Left colon (tissue), 2 donors: ENCODE measurements around the gene TREM2. TPM values are rescaled to one million over a fixed set of nuclear protein-coding genes. Genes with fewer than 3 reads are reported as not detected.

ENCODE experiments used
- ATAC-seq: fragments of 200-7000 bp; cut with Tn5 transposase; one replicate; pipeline ENCODE4 v1.9.1; 2020; ENCODE audit warnings: mild to moderate bottlenecking, moderate library complexity
- DNase-seq, 2 donors: peaks; one replicate each; pipeline ENCODE4 v3.0.0-alpha.2; 2020
- intact Hi-C, 2 donors: fragments of 100-400 bp; cut with DNase I in 1 of 2; cut with micrococcal nuclease in 1 of 2; formaldehyde crosslinking; loops; one replicate each; pipeline versions ENCODE4 v1.11.2 to v1.14.0; 2022; cut with DNase I, micrococcal nuclease
- total RNA-seq, 2 donors: library from RNA; stranded (reverse); fragmentation: NEBNext Ultra II Directional; extraction: Animal tissue kit (Norgen Biotek cat#: 25700); gene quantifications; one replicate each; pipeline ENCODE4 v1.2.1, GENCODE V29; 2021
- donor health status: DM: no; HTN: no; CAD: no.
- donor health status: DM: yes; HTN: yes; CAD: no.

TREM2 gene
- total RNA-seq, 2 donors from 2014 or later = 0.27 to 2.9 TPM

DNA sequence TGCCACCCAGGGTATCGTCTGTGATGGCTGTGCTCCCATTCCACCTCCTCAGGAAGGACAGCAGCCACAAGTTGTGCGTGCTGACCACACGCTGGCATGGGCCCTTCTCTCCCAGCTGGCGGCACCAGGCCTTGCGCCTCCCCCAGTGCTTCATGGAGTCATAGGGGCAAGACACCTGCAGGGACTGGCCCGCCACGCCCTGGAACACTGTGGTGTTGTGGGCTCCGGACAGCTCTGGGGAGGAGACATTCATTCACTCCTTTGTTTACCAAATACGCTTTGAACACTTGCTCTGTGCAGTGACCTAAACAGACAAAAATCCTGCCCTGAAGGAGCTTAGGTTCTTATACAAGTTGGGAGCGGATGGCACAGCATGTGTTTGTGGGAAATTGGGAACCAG lies 1.5 kb downstream of the TREM2 start:
- intact Hi-C loops = no loop called here
- no peak for DNase-seq
- ATAC-seq = no peak

- intact Hi-C loops = no loop called here
- no peak for DNase-seq
- ATAC-seq = no peak
These were observed 2.0 kb downstream of the TREM2 start for GRCh38 chr6:41160933-41161332.

- intact Hi-C loops = no loop called here
- ATAC-seq = no peak
- DNase-seq = no peak
These were observed 3.4 kb downstream of the TREM2 start for GRCh38 chr6:41159415-41160082.

GRCh38 chr6:41157323-41157722 lies 5.6 kb downstream of the TREM2 start:
- ATAC-seq (no peak), DNase-seq (no peak)
- intact Hi-C loops = no loop called here

GRCh38 chr6:41156771-41157170 lies 6.1 kb downstream of the TREM2 start:
- ATAC-seq = no peak
- intact Hi-C loops = no loop called here
- DNase-seq = no peak

GRCh38 chr6:41156001-41156400 lies 6.9 kb downstream of the TREM2 start:
- intact Hi-C loops = no loop called here
- no peak for DNase-seq

GRCh38 chr6:41155132-41155805 lies 7.6 kb downstream of the TREM2 start:
- ATAC-seq = no peak
- intact Hi-C loops = no loop called here
- no peak for DNase-seq

More at GRCh38 chr6:41156001-41156400, 6.9 kb downstream of the TREM2 start:
- ATAC-seq = no peak

DNA sequence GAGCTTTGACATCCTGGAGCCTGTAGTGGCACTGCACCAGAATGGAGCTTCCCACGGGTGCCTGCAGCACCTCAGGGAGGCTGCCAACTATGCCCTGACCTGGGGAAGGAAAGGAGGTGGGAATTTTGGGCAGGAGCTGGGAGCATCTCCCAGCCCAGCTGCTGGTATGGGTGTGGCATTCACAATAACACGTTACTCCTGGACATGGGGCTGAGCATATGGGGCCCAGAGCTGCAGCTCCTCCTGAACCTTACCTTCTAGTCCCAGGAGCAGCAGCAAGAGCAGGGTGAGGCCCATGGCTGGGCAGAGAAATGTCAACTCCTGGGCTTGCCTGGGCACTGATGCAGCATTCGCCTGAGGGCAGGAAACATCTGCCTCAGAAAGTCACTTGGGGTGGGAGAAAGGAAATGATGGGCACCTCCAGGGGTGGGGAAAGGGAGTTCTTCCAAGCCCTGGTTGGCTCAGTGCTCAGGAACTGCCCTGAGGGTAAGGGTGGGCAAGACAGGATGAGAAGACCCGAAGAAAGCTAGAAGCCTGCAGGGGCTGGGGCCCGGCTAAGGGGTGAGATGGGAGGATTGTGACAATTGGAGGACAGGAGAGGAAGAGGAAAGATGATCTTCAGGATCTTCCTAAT lies 8.8 kb downstream of the TREM2 start, which contains the start of gene TREML1:
TSS of gene TREML1 (minus strand) at position 356 of the 634 bp plus-strand sequence. CDS start at position 297, 59 bp downstream.
- ATAC-seq = no peak
- intact Hi-C loops = no loop called here
- DNase-seq = no peak

- DNase-seq (no peak), ATAC-seq (no peak)
- intact Hi-C loops = no loop called here
These were observed 9.5 kb downstream of the TREM2 start for GRCh38 chr6:41153451-41153850.

GRCh38 chr6:41150671-41151070 lies 12.2 kb downstream of the TREM2 start:
- ATAC-seq (no peak), DNase-seq (no peak)
- intact Hi-C loops = no loop called here

DNA sequence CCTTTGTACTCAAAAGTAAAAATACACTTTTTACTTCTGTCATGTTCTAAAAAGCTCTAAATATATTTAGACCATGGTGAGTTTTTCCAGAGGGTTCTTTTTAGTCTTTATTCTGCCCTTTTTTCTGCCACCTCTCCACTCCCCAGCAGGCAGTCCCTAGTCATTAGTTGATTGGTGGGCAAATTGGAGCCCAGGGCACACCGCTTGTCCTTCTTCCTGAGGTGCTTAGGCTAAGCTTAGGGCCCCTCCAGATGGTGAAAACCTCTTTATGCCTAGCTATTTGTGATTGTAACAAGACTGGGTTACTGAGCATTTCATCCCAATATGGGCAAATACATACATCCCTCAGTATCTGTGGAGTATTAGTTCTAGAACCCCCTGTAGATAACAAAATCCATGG lies 15.0 kb downstream of the TREM2 start:
- DNase-seq (no peak), ATAC-seq (no peak)
- intact Hi-C loops = no loop called here

GRCh38 chr6:41136911-41137310 lies 26.0 kb downstream of the TREM2 start:
- intact Hi-C loops = no loop called here
- ATAC-seq (no peak), DNase-seq (no peak)

GRCh38 chr6:41135062-41135832 lies 27.7 kb downstream of the TREM2 start:
- DNase-seq = no peak
- intact Hi-C loops = no loop called here
- ATAC-seq = no peak

DNA sequence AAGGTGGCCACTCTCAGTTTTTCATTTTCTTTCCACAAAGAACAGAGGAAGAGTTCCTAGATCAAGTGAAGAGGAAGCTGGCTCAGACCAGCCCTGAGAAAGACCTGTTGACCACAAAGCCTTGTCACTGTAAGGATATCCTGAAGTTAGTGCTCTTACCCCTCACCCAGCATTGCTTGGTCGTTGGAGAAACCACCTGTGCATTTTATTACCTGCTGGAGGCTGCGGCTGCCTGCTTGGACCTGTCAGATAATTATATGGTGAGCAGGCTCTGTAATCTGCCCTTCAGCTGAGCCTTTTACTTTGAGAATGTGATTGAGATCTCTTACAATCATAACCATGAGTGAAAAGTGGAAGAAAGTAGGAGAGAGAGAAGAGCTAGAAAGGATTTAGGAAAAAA lies 30.7 kb downstream of the TREM2 start:
- intact Hi-C loops = no loop called here

DNA sequence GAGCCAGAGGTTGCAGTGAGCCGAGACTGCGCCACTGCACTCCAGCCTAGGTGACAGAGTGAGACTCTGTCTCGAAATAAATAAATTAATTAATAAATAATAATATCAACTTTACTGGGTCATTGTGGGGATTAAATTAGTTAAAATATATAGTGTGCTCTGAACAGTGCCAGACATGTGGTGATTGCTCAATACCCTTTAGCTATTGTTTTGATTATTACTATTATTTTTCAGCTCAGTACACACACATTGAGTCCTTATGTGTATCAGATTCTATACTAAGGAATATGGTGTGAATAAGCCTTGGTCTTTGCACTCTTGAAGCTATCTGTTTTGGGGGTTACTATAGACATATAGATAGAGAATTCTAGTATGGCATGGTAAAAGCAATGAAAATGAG lies 37.6 kb downstream of the TREM2 start:
- intact Hi-C loops = no loop called here
- no peak for DNase-seq
- no peak for ATAC-seq

More for the DNA sequence above, 30.7 kb downstream of the TREM2 start:
- no peak for DNase-seq
- ATAC-seq = no peak

DNA sequence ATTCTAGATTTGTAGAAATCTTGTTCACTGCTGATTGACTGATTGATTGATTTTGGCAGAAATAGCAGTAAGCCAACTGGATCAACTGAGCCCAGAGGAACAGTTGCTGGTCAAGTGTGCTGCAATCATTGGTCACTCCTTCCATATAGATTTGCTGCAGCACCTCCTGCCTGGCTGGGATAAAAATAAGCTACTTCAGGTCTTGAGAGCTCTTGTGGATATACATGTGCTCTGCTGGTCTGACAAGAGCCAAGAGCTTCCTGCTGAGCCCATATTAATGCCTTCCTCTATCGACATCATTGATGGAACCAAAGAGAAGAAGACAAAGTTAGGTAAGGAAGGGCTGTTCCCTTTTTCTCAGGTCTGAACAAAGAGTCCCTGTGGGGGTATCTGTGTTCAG lies 40.0 kb downstream of the TREM2 start:
- no peak for ATAC-seq
- intact Hi-C loops = no loop called here
- no peak for DNase-seq

DNA sequence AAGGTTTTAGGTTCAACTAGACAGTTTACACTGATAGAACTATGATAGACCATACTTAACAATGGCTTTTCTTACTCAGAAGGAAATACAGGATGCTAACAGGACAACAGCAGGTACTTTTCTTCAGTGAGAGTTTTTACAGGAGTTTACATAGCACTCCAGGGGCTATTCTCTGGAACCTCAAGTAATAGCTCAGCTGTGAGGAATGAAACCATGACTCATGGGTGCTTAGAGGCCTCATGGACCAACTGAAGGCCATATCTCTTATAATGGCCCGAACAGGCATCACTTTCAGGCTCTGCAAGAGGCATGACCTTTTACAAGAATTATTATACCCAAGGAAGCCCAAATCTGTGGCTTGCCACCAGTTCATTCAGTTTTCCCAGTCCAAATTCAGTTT lies 40.5 kb downstream of the TREM2 start:
- intact Hi-C loops = no loop called here
- ATAC-seq = no peak
- DNase-seq = no peak

- DNase-seq (no peak), ATAC-seq (no peak)
- intact Hi-C loops = no loop called here
These were observed 42.9 kb downstream of the TREM2 start for GRCh38 chr6:41120058-41120457.

DNA sequence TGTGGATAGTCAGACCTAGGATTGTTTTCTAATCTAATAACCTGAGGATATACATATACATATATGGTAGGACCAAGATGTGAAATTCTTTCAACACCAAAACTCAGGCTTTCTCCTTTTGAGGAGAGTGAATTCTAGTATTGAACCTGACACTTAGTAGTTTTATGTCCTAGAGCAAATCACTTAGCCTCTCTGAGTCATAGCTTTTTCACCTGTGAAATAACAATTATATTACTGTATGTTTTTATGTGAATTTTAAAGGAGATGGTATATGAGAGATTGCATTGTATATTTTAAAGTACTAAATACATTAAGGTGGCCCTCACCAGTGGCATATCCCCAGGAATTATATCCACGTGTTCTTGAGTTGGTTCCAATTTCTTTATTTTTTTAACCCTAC lies 43.4 kb downstream of the TREM2 start:
- intact Hi-C loops = no loop called here
- ATAC-seq = no peak
- no peak for DNase-seq
